Renal cortical epithelial cell (primary cell): Measurements from ENCODE around the gene ASB11. TPM values are rescaled to one million over a fixed set of nuclear protein-coding genes. Genes with fewer than 3 reads are reported as not detected.
A peak's percentile ranks its signal among the peaks of the same experiment; 100 is the strongest.

Experiments
- DNase-seq: peaks from one replicate; pipeline ENCODE4 v3.0.0-alpha.2; 2011; ENCODE audit warnings: low read depth
- total RNA-seq: library from RNA; depleted of rRNA; stranded (reverse); fragments of >200 nt; gene quantifications from 2 replicates; pipeline ENCODE4 v1.2.3, GENCODE V29; 2014

ASB11 gene, protein sequence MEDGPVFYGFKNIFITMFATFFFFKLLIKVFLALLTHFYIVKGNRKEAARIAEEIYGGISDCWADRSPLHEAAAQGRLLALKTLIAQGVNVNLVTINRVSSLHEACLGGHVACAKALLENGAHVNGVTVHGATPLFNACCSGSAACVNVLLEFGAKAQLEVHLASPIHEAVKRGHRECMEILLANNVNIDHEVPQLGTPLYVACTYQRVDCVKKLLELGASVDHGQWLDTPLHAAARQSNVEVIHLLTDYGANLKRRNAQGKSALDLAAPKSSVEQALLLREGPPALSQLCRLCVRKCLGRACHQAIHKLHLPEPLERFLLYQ
- total RNA-seq: not detected in 2 replicates

DNA sequence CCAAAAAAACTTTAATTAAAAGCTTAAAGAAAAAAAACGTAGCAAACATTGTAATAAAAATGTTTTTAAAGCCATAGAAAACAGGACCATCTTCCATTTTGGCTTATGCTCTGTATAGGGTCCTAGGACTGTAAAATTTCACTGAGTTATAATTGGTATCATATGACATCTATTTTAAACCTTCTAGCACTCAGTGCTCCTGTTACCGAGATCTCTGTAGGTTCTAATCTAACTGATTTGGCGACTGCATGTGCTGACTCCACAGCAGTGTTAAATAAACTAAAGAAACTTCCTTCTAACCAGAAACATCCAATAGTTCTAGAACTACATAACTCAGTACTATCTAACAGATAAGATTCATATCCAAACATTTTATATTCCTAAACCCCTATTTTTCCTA, at the start of gene ASB11:
Gene ASB11 (minus strand): TSS at position 132 of the 400 bp plus-strand sequence. CDS start 35 bp downstream, at position 97.
- DNase-seq: no peak

DNA sequence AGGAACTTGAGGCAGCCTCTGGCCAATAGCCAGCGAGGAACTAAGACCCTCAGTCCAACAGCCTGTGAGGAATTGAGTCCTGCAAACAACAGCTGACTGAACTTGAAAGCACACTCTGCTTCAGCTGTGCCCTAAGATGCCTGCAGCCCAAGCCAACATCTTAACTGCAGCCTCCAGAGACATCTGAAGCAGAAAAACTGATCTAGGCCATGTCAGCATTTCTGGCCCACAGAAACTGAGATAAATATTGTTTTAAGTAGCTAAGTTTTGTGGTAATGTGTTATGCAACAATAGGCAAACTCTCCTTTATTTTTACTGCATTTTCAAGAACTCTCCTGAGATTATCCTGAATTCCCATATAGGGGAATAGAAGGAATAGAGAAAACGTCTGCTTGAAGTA, 44.3 kb upstream of the ASB11 start:
- DNase-seq: no peak

DNA sequence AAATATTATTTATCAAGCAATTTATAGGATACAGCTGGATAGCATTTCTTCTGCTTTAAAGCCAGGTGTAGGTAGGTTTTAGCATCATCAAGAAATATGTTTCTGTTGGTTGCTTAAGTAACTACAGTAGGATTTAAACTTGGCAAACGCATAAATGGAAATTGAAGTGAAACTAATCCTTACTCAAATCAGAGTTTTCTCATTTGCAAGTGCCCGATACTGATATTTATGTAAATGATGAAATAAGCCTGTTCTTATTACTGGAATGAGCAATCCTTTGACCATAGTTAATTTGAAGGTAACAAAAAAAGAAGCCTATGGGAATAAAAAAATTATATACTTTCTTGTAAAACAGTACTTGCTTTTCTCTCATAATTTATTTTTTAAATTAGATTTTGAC, 43.1 kb upstream of the ASB11 start:
- no peak for DNase-seq

DNA sequence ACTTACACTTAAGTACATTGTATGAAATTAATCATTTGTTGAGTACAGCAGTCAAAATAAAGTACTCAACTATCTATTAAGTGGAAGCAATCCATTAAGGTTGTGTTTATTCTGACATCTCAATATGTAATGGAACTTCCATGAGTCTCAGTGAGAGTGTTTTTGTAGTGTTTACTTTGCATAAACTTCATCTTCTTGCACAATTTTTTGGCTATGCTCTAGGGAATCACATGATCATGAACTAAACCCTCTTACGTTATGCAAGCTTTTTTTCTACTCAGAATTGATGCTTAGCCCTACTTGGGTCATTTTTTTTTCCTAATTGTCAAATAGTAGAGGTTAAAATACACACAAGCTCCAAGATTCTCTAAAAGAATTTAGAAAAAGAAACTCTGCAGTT, 41.0 kb upstream of the ASB11 start:
- DNase-seq: no peak

DNA sequence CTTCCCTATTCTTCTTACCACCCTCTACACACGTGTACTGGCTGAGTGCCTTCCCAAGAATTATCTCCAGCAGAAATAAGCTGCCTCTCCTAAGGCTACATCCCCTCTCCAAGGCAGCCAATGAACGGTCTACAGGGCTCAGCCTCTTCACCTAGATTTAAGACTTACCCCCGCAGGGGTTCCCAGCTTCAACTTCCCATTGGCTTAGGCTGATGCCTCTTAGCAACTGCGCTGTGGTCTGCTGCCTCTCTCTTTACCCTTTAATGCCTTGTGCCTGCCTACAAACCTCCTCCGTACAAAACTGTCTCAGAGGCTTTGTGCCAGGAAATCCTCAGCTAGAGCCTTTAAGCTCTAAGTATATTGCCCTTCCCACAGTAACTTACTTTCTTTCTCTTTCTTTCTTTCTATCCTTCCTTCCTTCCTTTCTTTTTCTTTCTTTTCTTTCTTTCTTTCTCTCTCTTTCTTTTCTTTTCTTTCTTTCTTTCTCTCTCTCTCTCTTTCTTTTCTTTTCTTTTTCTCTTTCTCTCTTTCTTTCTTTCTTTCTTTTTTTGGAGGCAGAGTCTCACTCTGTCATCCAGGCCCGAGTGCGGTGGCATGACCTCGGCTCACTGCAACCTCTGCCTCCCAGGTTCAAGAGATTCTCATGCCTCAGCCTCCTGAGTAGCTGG, 35.0 kb upstream of the ASB11 start:
- no peak for DNase-seq

DNA sequence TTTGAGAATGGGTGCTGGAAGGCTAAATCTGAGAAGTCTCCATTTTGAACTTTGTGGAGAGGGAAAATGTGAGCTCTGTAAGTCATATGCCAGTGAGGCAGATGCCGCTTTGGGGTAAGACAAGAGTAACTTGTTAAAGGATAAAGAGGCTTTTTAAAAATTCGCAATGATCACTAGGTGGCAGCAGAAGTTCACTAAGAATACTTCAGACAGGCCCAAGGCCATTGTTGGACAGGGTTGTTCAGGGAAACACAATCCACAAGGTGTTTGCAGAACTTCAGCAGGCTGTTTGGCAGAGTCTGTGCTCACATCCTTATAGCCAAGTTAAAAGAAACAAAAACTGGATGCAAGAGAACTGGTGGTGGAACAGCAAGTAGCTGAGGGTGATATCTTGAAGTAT, 33.6 kb upstream of the ASB11 start:
- peak; percentile 64 for DNase-seq

DNA sequence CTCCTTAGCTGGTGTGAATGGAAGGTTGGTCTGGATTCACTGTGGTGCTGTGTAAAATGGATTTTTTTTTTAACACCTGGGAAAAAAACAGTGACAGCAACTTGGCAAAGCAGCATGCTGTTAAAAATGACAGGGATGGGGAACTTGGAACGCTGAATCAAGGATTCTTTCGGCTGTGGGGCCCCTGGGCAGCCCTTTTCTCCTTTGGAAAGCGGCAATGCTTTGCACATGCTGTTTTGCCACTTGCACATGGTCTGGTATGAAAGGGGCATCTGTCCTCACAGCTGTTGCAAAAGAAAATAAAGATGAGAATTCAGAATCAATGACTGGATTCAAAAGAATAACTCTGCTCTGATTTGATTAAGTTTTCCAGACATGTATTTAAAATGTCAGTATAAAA, 30.5 kb upstream of the ASB11 start:
- DNase-seq: no peak

DNA sequence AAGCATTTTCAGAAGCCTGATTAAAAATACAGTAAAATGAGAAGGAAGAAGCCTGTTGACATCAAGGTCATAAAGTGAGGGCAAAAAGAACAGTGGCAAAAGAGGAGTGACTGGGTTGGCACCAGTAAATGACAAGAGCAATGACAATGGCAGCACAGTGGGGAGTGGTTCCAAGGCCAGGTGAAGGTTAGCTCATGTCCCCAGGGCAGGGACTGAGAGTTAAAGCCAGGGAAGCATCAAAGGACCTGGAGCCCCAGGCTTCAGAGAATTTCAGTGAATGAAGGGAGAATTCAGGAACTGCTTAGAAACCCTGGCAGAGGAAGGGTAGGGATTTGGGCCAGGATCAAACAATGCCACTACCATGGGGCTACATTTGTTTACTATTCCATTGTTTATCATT, 28.7 kb upstream of the ASB11 start:
- DNase-seq: no peak

DNA sequence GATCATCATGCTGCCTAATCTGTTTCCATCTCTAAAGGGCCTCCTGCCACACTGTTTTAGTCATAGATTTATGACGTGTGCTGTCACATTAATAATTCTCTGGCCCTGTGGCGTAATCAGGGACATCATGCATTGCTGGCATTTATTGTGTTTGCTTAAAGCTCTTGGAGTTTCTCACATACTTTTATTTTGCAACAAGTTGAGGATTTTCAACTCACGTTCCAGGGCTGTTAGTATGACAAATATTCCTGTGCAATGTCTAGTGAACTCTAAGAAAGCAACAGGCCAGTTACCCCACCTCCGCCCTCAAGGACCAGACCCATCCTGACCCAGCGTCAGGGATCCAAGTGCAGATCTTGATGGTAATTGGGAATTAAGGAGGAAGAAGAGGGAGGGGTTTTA, 27.6 kb upstream of the ASB11 start:
- DNase-seq: peak; percentile 36

DNA sequence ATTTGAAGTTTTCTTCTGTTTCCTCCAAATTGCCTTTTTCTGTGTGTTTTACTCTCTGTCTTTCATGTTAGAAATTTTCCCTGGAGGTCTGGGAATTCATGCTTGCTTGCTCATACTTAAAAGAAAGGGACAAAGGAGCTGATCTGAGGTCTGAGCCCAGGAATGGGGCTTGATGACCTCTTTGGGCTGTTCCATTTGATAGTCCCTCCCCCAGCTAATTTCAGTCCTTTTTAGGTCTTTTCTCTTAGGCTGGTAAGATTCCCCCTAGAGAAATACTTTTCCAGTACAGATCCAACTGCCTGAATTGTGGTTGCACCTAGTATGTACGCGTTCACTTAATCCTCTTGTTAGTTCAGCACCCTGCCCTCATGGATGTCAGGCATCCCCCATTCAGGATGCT, 25.4 kb upstream of the ASB11 start:
- DNase-seq: no peak

DNA sequence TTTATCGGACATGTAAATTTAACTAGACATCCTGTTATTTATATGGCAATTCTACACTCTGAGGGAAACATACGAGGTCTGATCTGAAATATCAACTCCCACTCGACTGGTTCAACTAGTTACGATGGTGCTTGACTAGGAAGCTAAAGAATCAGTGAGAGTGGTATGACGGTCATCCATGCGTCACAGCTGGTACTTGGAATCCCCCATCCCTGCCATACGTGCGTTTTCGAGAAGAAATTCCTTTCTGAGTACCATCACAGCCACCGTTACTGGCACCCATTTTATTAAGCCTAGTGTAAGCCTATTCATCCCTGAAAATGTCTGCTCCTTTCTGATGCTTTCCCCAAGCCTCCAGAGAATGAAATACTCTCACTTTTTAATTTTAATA, 20.6 kb upstream of the ASB11 start:
- DNase-seq: peak; percentile 70

DNA sequence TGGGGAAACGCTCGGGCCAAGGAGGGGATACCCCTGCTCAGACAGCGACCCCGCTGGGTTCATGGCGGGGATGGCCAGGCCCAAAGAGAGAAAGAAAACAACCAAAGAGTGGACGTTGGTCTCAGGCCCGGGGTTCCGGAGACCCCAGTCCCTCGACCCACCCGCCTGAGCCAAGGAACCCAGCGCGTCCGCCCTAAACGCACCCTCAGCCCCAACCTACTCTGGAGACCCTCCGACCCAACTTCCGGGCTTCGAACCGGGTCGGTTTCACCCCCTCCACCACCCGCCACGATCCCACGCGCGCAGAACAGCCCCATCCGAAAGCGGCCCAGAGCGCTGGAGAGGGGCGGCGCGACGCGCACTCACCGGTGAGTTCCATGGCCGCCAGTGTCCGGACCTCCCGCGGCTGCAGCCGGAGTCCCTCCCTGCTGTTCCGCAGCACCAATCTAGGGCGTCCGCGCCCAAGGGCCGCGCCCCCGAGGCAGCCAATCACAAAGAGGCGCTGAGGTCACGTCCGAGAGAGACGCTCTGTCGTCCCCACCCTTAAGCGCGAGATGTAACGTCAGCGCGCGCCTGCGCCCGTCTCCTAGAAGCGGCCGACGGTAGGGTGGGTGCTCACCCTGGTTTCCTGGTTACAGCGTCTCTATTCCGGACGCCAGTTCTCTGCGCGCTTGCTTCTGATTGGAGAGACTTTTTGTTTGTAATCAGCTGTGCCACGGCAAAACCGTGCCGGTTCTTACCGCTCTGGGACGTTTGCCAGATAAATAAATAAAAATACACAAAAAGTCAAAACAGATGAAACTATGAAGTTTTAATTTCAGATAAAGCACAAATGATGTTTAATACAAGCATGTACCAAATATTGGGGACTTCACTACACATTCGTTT, 19.9 kb upstream of the ASB11 start, which contains the start of gene PIGA:
Gene PIGA (minus strand): TSS at position 389 of the 888 bp plus-strand sequence. CDS start 3,593 bp downstream, outside the sequence.
- peak; percentile 91 for DNase-seq

DNA sequence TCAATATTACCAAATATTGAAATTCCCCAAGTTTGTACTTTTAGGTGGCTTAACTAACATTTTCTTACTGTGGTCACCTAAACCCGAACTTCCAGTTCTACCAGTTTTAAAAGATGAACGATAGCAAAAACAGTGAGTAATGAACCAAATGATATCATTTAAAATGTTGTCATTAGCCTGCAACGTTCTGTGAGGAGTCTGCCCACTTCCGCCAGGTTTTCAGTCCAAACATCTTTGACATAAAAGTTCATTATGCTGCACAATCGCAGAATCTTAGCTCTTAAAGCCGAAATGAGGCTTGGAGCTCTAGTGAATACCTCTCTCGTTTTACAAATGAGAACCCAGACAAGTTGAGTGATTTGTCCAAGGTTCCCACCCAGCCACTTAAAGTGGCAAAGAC, 19.1 kb upstream of the ASB11 start:
- DNase-seq: peak; percentile 20

DNA sequence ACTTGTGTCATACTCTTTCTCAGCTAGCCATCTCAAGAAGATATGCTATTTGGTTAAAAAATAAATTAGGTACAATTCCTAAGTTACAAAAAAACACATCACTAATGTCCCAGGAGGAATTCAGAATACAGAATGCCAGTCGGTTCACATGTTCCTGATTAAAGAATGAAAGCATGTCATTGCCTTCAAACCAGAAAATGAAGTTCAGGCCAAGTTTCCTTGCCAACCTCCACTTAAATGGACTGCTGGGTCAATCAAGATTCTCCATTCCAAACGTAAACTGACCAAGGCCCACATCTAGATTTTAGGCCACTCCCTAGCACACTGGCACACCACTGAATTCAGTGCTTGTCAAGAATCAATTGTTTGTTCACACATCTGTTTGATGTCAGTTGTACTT, 13.4 kb upstream of the ASB11 start:
- no peak for DNase-seq

DNA sequence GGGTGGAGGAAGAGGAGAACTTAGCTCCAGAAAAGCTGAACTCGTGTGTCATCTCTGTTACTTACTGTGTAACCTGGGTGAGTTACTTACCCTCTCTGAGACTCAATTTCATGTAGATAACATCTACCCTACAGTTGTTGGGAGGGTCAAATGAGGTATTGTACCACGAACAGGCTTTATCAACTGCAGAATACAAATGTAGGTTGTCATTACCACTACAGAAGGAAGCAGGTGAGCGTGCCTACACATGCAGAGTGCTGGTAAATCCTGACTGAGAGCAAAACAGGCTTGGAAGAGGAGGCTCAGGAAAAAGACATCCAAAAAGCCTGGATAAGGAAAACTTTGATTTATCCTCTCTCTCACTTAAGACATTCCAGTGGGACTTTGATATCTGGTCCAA, 12.7 kb upstream of the ASB11 start:
- no peak for DNase-seq

DNA sequence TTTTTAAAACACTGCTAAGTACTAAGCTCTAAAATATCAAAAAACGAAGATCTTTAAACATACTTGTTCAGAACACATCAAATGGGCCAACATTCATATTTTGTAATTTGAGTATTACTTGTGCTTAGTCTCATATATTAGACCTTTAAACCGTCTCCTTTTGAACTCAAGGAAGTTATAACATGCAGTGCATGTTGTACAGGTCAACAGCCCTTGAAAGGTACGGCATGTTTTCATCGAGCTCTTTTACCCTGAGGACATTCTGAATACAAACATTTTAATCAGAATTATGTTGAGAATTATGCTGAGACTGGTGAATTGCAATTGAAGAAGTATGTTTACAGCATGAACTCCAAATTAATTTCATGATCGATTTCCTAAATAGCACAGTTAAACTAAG, 7.0 kb upstream of the ASB11 start:
- no peak for DNase-seq

DNA sequence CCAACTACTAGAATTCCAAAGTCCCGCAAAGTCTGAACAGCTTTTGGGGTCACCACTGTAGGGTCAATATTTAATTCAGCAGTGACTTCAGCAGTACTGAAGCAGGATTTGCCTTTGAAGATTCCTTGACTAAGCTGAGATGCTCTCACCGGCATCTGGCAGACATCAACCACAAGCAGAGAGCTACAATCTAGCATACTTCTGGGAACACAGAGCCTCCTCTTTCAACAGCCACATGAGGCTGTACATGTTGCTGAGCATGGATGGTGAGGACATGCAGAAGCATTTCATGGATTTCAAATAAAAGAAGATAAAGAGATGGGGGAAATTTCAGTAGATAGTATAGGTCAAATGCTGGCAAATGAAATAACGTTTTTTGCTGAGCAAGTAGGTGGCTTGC, 6.6 kb upstream of the ASB11 start:
- no peak for DNase-seq

DNA sequence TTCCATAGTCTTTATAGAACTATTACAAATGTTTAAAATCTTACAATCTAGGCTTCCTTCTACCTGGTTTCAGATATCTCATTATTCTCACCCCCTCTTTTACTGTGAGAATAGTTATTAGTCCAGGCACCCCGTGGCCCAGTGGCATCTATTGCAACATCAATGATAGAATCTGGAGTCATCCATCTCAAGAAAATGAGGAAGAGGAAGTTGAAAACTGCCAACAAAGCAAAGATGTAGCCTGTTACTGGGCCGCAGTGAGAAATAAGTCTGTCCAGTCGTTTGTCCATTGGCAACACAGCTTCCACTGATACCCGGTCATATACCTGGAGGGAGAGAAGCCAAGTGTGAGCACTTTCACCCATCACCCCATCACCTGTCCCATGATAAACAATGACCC, 6.0 kb upstream of the ASB11 start:
- no peak for DNase-seq

DNA sequence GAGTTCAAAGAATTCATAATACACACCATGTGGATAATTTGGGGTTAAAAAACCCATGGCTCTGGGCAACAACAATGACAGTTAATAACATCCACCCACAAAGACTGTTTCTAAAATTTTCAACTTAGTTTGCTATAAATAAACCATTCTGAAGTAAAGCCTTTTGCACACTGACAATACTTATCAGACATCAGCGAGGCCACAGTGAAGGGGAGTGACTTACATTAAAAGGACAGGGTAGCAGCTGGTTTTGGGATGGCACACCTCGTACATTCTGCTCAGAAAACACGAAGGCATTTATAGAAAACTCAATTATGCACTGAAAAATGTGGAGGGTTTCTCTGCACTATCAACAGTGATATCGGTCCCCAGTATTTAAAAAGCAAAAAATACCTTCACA, 4.9 kb upstream of the ASB11 start:
- DNase-seq: no peak

DNA sequence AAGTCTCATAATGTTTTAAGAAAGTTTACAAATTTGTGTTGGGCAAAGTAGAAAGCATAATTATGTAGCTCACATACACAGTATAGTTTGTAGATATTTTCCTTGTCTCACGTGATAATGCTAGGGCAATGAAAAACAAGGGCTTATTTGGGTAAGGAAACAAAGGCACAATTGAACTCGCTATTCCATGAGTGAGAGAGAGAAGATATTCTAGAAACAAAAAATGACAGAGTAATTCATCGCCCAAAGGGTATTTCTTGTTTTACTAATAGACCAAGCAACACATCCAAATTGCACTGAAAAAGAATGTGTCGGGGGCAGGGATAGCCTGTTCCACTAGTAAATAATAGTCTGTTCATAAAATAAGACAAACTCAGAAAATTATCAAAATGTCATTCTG, 3.6 kb upstream of the ASB11 start:
- DNase-seq: no peak

DNA sequence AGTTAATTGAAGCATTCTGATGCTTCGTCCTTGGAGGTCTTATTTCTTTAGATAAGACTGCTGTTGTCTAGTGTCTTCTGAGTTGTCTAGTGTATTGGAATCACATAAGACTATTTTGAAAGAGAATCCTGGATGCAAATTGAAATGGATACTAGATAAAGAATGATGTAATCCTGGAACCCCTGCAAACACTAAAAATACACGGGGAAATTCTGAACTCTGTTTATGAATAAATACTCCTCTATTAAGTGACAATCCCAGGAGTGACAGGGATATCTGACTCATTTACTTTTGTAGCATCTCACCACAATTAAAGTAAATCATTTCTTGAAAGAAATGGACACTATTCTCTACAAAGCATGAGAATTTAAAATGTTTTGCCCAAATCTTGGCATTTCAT, 968 bp downstream of the ASB11 start:
- DNase-seq: no peak

DNA sequence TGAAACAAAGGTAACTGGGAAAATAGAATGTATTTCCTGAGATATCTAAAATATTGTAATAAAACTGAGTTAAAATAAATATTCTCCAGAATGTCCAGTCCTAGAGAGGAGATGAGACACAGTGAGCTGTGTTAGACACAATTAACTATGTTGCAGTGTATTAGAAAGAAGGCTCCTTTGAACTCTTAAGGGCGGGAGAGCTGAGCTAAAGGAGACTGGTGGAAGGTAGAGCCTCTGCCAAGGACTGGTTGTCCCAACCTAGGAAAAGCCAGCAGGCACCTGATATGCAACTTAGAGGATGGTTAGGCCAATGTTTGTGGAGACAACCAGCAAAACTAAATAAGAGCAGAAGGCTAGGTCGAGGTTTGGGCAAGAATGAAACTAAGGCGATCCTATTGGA, 4.3 kb downstream of the ASB11 start:
- no peak for DNase-seq

DNA sequence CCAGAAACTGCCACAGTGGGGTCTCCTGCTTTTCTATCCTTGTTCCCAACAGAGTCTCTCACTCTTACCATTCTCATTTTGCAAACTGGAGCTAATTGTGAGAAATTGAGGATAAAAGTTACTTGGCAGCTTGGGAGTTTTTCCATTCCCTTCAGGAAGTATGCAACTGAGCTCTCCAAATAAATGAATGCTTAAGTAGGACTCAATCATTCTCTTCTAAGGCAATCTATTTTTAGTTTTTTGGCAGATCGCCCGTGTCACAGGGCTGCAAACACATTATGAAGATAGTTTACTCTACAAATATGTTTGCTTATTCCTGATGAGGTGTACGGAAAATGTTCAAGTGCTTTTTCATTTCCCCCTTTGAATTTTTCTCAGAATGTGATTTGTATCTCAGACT, 5.3 kb downstream of the ASB11 start:
- peak; percentile 53 for DNase-seq
